Measurements from ENCODE around the gene PTCHD1. TPM values are rescaled to one million over a fixed set of nuclear protein-coding genes. Genes with fewer than 3 reads are reported as not detected.

PTCHD1 gene
- polyA plus RNA-seq, 4 donors = 0.47 to 0.90 (median 0.78) TPM

DNA sequence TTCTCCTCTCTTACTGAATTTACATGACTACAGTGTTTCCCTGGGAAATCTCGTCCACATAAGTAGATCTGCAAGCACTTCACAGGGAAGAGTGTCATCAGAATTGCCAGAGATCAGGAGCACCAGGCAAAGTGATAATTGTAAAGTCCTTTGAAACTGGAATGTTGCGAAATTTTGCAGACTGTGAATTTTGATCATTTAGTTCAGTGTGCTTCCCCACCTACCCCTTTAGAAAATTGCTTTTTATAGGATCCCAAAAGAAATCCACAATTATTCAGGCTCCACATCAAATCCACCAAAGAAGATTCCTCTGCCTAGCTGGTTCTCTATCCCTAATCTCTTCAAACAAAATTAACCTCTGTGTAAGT lies 10.2 kb downstream of the PTCHD1 start:
- no peak for DNase-seq (ENCODE audit: low read depth in 4 of 4, low spot score in 3 of 4)

DNA sequence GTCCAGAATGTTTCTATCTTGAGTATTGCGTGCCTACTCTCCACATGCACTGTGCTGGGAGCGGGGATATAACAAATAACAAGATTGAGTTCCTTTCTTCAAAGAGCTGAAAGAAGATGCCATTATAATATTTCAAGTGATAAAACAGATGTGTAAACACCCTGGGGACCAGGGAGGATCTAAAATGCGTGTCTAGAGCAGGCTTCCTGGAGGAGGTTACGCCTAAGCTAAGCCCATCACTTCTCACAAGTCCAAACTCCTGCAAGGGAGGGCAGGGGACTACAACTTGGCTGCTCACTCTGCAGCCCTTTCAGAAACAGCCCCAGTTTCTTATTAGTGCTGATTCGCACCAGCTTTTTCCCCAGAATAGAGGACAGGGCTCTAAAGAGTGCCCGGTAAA lies 21.5 kb downstream of the PTCHD1 start:
- DNase-seq (ENCODE audit: low read depth in 4 of 4, low spot score in 3 of 4) = no peak

DNA sequence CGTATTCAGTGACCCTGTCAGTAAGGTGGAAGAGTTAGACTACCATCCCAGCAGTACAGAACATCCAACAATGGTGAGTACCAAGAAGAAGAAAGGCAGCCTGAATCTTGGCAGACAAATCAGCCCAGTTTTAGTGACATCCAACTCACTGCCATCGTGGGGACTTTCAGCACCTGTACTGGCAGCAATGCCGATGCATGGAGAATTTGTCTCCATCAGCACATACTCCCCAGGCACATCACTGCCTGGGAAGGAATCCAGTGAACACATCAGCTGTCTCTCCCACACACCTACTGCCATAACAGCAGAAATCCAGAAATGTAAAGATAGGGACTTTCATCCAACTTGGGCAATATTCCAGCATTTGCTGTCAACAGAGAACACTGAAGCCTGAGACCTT lies 29.8 kb downstream of the PTCHD1 start:
- DNase-seq (ENCODE audit: low read depth in 4 of 4, low spot score in 3 of 4) = no peak

DNA sequence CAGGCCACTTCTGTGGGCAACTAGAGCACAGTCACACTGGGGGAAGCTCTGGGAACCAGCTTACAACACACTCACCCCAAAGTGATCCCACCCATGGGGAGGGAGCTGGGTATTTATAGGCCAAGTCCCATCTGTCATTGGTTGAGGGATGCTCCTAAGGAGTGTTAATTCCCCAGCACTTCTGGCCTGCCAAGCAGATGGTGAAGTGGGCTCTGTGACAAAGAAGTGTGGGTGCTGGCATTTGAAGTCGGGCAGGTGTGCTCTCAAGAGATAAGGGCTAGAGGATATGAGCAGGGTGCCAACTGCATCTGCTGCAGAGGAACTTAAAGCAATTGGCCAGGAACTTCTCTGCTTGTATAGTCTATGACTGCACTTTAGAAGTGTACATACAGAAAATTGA lies 30.9 kb downstream of the PTCHD1 start:
- DNase-seq (ENCODE audit: low read depth in 4 of 4, low spot score in 3 of 4) = no peak

DNA sequence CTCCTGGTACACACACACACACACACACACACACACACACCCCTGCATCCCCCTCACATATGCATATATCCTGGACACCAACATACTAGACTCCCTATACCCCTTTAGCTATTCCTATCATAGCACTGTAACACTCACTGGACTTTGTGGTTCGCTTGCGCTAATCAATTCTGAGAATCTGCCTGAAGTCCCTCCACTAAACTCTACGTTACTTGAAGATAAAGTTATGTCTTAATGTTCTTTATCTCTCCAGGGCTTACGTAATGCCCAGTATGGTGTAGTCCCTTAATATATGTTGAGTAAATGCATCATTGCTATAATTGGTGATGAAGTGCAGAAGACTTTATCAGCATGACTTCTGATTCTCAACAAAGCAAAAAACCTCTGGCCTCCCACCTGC lies 32.3 kb downstream of the PTCHD1 start:
- DNase-seq (ENCODE audit: low read depth in 4 of 4, low spot score in 3 of 4) = no peak

DNA sequence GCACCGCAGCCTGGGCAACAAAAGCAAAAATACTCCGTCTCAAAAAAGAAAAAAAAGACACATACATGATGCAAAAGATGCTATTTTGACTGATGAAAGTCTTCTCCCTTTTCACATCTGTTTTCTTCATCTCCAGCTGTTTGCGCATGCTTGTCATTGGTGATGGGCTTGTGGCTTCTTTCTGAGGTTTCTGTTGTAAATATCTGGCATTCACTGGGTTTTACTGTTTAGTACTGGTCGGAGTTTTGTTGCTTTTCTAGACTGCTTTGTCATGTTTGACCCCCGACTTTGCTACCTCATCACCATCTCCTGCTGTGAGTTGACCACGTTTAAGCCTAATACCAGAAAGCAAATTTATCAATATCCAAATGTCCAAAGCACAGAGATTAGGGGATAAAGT lies 34.4 kb downstream of the PTCHD1 start:
- no peak for DNase-seq (ENCODE audit: low read depth in 4 of 4, low spot score in 3 of 4)

DNA sequence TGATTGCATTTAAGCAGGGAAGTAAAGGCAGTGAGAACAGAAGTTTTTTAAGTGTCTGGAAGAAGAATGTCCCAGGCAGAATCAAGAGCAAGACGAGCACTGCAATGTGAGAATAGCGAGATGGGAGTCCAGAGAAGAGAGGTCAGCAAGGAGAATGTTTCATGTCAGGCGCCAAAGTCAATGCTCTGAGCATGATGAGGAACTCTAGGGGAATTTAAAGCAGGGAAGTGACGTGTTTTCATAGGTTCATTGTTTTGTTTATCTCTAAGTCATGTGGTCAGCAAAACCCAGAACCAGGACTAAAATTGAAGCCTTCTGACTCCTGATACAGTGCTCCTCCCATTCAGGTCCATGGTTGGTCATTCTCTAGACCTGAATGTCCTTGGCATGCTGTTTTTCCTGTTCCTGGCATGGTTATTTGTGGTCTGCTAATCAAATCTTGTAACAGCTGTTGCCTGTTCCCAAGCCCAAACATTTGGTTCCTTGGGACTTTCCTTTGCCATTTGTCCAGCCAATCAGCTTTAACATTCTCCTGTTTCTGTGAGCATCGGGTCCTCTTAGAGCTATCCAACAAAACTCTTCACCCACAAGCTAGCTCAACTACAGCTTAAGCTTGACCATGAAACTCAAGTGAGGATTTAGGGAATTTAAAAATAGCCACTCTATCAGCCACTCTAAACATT lies 37.7 kb downstream of the PTCHD1 start:
- no peak for DNase-seq (ENCODE audit: low read depth in 4 of 4, low spot score in 3 of 4)

DNA sequence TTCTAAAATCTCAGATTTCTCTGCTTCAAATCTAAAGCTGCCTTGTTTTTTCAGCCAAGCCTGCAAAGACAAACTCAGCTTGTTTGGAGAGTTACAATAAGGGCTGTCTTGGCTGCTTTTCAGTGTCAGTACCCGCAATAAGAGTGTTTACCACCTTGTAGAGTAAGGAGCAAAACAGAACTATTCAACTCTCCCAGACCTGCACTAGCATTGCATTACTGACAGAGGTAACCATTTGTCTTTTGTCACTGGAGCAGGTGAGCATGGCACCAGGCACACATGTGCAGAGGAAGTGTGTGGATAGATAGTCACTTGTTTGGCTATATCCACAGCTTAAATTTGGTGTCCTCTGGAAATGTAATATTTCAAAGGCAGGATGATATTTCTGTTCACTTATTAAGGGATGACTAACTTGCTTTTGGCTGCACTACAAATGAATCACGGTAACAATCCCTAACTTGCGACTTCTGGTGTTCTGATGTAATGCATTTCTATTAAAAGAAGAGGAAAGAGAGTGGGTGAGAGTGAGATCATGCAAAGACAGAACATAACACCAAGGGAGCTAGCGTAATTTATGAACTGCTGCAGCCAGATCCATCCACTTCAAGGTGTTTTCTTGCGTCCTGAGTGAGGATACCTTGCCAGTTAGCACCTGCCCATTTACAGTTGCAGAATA lies 38.6 kb downstream of the PTCHD1 start:
- no peak for DNase-seq (ENCODE audit: low read depth in 4 of 4, low spot score in 3 of 4)

DNA sequence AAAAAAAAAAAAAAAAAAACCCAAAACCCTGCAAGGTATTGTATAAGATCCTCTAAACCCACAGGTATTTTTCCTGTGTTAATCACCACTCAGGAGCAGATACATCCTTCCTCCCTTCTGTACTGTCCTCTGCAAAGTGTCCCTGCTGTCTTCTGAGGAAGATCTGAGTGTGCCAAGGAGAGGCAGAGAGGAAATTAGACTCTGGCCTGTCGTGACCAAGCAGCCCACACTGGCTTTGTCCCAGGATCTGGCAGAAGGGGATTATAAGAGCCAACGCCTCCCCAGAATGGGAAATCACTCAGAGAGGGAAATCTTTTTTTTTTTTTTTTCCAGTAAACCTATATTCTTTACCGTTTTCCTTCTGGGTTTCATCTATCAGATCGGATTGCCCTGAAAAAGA lies 39.6 kb downstream of the PTCHD1 start:
- DNase-seq (ENCODE audit: low read depth in 4 of 4, low spot score in 3 of 4) = no peak

DNA sequence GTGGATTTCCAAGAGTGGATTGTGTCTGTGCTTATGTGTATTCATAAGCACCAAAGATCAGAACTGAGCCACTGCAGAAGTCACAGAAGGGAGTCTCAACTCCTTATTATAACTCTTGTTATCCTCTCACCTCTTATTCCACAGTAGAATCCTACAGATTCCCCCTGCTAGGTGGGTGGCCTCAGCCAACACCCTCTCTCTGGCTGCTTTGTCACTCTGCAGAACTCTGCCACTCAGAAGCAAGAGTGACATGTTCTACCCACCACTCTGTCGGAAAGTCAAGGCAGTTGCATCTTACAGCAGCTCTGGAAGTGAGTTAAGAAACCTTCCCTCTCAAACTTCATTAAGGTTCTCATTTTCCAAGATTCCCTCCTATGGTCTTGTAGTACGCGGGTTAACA lies 41.9 kb downstream of the PTCHD1 start:
- no peak for DNase-seq (ENCODE audit: low read depth in 4 of 4, low spot score in 3 of 4)

DNA sequence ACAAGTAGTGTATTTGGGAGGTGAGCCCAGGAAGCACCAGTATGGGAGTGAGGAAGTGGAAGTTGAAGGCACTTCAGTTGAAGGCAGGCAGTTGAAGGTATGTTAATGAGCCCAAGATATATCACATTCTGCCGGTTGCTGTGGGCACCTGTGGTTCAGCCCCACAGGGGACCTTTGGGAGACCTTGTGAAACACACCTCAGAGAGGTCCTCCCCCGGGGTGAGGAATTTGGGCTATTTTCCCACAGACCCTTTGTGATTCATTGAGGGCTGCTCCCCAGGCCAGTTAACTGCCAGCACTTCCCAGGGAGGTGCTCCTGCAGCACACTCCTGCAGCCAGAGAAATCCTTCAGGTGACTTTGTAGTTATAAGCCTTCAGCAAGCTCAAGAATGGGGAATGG lies 45.9 kb downstream of the PTCHD1 start:
- no peak for DNase-seq (ENCODE audit: low read depth in 4 of 4, low spot score in 3 of 4)

DNA sequence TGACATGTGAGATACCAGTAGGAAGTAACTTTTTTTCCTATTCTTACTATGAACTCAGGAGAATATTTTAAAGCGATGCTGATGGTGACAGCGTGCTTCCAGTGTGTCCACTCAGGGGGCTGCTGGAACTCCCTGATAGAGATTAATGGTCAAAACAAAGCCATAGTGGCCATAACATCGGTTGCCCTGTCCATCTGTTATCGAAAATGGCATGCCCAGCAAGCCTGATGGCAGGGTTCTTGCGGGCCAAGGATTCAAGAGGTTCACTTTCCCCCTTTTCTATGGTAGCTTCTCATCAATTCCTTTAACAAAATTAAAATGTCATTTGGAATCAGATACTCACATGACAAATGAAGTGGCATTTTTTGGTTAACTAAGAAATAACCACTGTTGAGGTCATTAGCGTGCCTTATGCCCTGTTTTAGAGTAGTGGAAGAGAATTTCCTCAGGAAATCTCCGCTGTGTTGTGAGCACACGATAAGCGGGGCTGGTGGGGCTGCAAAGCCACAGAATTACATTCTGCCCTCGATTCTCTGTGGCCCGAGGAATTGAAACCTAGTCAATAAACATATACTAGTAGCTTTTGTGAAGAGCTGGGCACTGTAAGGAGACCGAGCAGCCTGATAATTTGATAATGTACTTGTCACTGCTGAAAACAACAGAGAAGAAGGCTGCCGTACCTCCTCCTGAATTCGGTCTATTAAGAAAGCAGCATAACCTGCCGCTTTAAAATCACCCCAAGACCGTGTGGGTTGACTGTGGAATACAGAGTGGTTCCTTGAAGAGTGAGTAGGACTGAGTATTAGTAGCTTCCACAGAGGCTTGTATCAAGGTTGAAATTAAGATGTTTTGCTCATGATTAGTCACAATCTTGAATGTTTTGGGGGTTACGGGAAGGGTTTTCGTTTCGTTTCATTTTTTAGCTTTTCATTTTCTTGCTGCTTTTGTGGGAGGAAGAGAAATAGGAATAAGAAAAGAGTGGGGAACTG lies 46.7 kb downstream of the PTCHD1 start:
- DNase-seq (ENCODE audit: low read depth in 4 of 4, low spot score in 3 of 4) = no peak

DNA sequence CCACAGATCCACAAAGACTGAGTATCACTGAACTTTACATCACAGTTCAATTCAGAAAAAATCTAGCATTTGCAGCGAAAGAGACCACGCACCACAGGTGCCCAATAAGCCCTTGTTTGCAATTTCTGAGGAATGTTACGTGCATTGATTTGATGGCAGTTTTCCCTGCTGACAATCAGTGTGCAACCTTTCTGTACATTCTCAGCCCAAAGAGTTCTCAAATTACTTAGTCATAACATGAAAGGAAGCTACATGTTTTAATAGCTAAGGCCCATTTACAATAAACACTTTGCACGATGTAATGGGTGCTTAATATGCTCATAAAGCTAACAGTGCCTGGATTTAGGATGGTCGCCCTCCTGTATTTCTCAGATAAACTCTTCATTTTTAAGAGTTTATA lies 47.9 kb downstream of the PTCHD1 start:
- DNase-seq (ENCODE audit: low read depth in 4 of 4, low spot score in 3 of 4) = no peak

DNA sequence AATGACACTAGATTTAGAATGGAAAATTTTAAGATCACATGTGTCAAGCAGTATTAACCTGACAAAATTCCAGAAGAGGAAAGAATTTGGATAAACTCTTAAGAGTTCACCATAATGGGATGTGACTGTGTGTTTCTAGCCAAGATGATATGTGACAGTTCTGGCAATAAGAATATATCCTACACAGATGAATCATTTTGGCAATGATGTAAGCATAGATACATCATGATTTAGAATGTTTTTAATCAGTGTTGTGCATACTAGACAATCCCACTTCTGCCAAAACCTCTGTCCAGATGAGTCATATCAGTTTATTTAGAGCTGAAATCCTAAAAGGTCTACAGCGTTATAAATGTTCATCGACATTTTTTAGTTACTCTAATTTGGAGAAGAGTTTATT lies 48.8 kb downstream of the PTCHD1 start:
- DNase-seq (ENCODE audit: low read depth in 4 of 4, low spot score in 3 of 4) = no peak

DNA sequence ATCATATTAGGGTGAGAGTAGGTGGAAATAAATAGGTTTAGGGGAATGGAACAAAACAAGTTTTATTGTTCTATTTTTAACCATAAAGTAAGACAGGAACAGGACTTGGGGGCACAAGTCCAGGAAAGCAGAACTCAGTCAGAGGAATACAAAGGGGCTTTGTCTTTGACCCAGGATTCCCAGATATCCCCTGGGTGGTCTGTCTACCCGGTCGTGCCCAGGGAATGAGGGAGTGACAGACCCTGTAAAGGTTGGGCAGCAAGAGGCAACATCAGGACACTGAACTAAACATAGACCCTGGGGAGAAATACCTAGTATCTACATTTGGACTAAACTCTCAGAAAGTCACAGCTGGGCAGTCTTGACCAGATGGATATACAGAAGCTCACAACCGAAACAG lies 50.6 kb downstream of the PTCHD1 start:
- no peak for DNase-seq (ENCODE audit: low read depth in 4 of 4, low spot score in 3 of 4)

DNA sequence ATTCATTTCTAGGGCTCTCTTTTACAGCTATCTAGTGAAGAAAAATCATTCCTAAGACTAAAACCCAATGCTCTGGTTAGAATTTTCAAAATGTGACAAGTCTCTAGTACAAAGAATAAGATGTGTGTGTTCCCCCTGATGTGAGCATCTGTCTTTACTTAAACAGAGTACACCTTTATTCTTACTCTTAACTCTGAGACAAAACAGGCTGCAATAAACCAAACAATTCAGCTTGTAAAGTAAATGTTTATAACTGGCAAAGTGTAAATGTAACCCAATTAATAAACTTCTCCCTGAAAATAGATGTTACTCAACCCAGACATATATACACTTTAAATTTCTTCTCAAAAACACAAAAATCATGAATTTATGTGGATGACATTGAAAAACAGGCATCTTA lies 51.6 kb downstream of the PTCHD1 start:
- DNase-seq (ENCODE audit: low read depth in 4 of 4, low spot score in 3 of 4) = no peak

DNA sequence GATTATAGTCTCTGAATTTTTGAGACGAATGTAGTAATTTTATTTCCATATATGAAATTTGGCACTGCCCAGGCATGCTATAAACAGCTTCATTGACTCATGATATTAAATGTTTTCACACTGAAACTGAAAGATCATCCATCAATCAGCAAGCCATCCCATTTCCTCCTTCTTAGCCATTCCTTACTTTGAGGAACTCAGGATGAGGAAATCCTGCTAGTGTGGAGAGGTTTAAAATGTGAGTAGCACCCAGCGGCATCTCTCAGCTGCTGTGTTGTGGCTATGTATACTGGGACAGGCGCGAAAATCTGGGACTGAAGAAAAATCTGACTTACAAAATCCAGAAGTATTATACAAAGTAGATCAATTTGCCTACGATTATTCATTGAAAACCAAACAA lies 52.1 kb downstream of the PTCHD1 start:
- DNase-seq (ENCODE audit: low read depth in 4 of 4, low spot score in 3 of 4) = no peak

DNA sequence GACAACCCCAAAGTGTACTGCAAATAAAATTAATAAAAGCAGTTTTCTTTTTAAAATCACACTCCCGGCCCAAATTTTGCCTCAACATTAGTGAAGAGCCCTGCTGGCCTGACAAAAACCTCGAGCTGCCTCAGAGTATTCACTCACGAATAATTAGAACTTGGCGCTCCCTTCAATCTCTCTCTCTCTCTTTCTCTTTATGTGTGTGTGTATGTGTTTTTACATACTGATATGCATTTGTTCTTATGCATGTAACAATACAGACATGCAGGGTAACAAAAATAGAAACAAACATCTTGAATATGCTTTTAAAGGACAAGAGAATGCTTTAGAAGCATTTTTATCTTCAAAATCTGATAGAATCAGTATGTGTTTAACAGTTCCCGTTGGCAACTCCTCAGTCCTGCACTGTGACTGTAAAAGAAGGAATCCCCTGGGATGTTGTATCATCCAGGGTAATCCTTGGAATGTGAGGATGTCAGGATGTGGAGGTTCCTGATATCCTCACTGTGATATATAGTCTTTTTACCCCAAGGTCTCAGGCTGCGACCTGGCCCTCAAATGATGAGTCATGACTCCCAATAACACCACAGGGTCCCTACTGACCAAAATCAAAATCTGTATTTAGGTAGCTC lies 53.0 kb downstream of the PTCHD1 start:
- DNase-seq (ENCODE audit: low read depth in 4 of 4, low spot score in 3 of 4) = no peak

DNA sequence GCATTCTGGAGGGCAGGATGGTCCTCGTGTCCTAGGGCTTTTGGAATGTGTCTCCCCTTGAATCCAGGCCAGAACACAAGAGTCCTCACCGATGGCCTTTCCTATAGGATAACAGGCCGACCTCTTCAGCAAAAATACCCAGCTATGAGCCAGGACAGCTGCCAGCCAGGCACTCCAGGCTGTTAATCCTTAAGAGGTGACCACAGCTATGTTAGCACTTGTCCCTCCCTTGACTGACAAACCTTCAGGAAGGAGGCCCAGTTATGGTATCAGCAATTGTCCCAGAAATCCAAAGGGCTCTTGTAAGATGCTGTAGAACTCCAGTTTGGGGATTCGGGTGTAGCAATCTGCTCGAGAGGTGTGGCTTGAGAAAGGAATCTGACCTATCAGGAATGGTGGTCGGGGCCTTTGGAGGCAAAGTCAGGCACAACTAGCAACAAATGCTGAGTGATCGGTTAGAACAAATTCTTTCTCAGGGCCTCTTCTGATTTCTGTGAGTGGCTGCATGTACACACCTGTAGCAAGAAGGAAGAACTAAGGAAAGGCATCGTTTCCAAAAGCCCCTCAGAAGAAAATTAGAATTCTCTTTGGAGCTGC lies 54.6 kb downstream of the PTCHD1 start:
- DNase-seq (ENCODE audit: low read depth in 4 of 4, low spot score in 3 of 4) = no peak

DNA sequence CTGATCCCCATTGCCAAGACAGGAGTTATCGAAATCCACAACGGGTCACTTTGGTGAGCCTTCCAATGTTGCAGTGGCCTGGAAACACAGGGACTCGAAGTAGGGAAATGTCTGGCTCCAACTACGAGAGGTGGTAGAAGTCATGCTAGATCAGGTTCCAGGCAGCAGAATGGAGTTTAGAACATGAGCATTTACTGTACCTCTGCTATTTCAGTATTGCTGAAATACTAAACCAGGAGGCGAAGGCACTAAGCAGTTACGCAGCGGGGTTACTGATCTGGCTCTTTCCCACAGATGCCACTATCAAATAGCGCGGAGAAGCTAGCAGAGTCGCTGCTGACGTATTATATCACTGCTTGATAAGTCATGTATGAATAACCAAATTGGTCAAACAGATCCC lies 56.3 kb downstream of the PTCHD1 start:
- peak in 1 of 4 donors; percentile 2 for DNase-seq (ENCODE audit: low read depth in 4 of 4, low spot score in 3 of 4)

DNA sequence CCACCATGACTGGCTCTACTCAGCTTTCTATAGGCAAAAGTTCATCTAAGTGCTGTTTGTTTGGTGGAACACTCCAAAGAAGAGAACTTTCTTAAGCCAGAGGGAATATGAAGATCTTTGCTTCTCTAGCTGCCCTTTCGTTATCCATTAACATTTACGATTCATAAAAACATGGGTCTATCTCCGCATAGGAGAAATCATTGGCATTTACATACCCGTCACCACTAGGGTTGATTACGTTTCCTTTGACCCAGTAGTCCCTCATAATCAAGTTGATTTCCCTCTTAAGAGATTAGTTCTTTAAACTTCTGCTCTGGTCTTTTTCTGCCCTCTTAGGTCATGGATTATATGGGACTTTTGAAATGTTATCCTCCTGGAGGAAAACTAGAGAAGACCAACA lies 57.5 kb downstream of the PTCHD1 start:
- DNase-seq (ENCODE audit: low read depth in 4 of 4, low spot score in 3 of 4) = no peak

Data from right renal pelvis (tissue), 4 donors.